HS-5 (cell line): Measurements from ENCODE around the gene ANKRD34B.
"Not testable (repeated sequence)": the region's sequence is repeated elsewhere in the genome, so short reads cannot be mapped to it uniquely, and the experiment has no call there.

Experiments used
- DNase-seq: peaks from one replicate; pipeline ENCODE4 v3.0.0-alpha.2; 2012; ENCODE audit warnings: low read depth

ANKRD34B gene

GRCh38 chr5:80569961-80570786 lies at the start of gene ANKRD34B:
ANKRD34B (minus strand) TSS chr5:80570280; CDS start chr5:80560019, 10,261 bp downstream.
- no peak for DNase-seq

GRCh38 chr5:80619086-80619485 lies 49.0 kb upstream of the ANKRD34B start:
- no peak for DNase-seq

- no peak for DNase-seq
Observed at GRCh38 chr5:80618438-80618837, 48.4 kb upstream of the ANKRD34B start.

GRCh38 chr5:80615266-80615914 lies 45.3 kb upstream of the ANKRD34B start:
- DNase-seq = no peak

- DNase-seq = no peak
Observed at GRCh38 chr5:80609692-80610091, 39.6 kb upstream of the ANKRD34B start.

GRCh38 chr5:80608731-80609130 lies 38.7 kb upstream of the ANKRD34B start:
- no peak for DNase-seq

GRCh38 chr5:80607832-80608231 lies 37.8 kb upstream of the ANKRD34B start:
- DNase-seq = no peak

GRCh38 chr5:80607343-80607742 lies 37.3 kb upstream of the ANKRD34B start:
- DNase-seq = no peak

- no peak for DNase-seq
Observed at GRCh38 chr5:80600943-80601693, 31.0 kb upstream of the ANKRD34B start.

GRCh38 chr5:80597500-80597899 lies 27.4 kb upstream of the ANKRD34B start:
- DNase-seq = no peak

GRCh38 chr5:80594810-80595209 lies 24.7 kb upstream of the ANKRD34B start:
- no peak for DNase-seq

- no peak for DNase-seq
Observed at GRCh38 chr5:80592761-80593160, 22.7 kb upstream of the ANKRD34B start.

GRCh38 chr5:80592105-80592504 lies 22.0 kb upstream of the ANKRD34B start:
- DNase-seq = no peak

GRCh38 chr5:80591352-80591751 lies 21.3 kb upstream of the ANKRD34B start:
- no peak for DNase-seq

- DNase-seq = no peak
Observed at GRCh38 chr5:80590766-80591165, 20.7 kb upstream of the ANKRD34B start.

GRCh38 chr5:80588858-80589540 lies 18.9 kb upstream of the ANKRD34B start:
- no peak for DNase-seq

GRCh38 chr5:80584770-80585169 lies 14.7 kb upstream of the ANKRD34B start:
- DNase-seq = no peak

- DNase-seq = not testable (repeated sequence)
Observed at GRCh38 chr5:80580291-80580690, 10.2 kb upstream of the ANKRD34B start.

- DNase-seq = no peak
Observed at GRCh38 chr5:80579050-80579449, 9.0 kb upstream of the ANKRD34B start.

- no peak for DNase-seq
Observed at GRCh38 chr5:80577707-80578106, 7.6 kb upstream of the ANKRD34B start.

- no peak for DNase-seq
Observed at GRCh38 chr5:80576383-80576782, 6.3 kb upstream of the ANKRD34B start.

GRCh38 chr5:80573062-80573461 lies 3.0 kb upstream of the ANKRD34B start:
- DNase-seq = no peak
